Measurements from ENCODE around the gene USH2A.

The USH2A gene

DNA sequence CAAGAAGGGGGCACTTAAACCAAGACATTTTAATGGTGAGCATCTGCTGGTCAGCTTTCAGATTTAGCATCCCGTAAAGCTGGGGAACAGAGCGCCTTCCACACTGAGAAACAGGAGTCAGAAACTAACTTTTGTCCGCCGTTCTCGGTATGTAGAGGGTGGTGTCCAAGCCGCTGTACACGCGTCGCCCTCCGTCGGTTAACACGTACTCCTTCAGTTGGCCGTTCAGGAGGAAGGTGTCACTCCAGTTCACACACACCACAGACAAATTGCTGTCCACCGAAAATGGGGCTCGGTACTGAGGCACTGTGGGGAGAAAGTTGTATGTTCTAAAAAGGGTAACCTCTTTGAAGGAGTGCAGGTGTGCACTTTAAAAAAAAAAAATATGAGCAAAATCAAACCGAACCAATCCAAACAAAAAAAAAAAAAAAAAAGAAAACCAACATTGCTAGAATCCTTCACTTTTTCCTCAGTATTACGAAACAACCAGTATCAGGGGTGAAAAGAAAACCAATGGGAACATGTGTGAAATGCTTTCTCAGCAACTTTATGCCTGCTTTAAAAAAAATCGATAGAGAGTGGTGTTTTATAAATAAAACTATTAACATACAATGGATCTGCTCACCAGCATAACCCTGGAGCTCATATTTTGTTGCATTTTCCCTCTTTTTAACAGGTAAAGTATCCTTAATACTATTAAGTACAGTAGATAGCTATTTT is 782.7 kb downstream of the USH2A start:
- Mint-ChIP-seq H3K9me3 (no peaks in the 10 kb centered on the region), H3K4me3 (no peak overlapping the region), H3K27ac (no peak overlapping the region), H3K4me1 (ENCODE audit: low read depth) (no peaks in the 10 kb centered on the region), H3K27me3 (peaks cover 2% of the 10 kb centered on the region), H3K36me3 (ENCODE audit: low read depth) (no peaks in the 10 kb centered on the region)
- DNase-seq: no peak

DNA sequence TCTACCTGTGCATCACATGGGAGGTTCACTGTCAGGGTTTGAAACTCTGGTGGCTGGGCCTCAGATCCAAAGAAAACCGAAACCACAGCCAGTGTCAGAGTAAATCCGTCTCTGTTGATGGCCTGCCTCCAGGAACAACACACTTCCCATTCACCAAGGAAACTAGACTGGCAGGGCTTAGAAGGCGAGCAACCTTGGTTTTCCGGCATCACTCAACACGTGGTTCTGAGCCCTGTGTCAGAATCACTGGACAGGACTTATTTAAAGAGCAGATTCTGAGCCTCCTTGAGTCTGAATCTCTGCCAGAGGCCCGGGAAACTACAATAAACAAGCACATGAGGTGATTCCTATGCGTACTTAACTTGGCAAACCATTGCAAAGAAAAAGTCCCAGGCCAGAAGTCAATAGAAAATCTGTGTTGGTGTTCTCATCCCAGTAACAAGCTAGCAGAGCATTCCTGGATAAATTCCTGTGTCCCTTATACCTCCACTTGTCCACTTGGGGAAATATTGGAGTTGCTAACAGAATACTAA is 786.1 kb downstream of the USH2A start:
- no peaks in the 10 kb centered on the region for H3K9me3 Mint-ChIP-seq
- no peaks in the 10 kb centered on the region for H3K36me3 Mint-ChIP-seq (ENCODE audit: low read depth)
- no peak for DNase-seq
- H3K27me3 Mint-ChIP-seq: peaks cover 2% of the 10 kb centered on the region
- H3K4me3 Mint-ChIP-seq: no peak overlapping the region
- H3K27ac Mint-ChIP-seq: no peak overlapping the region
- H3K4me1 Mint-ChIP-seq (ENCODE audit: low read depth): no peaks in the 10 kb centered on the region

- Mint-ChIP-seq H3K36me3 (ENCODE audit: low read depth) (no peaks in the 10 kb centered on the region), H3K4me1 (ENCODE audit: low read depth) (no peaks in the 10 kb centered on the region), H3K27me3 (peaks cover 2% of the 10 kb centered on the region), H3K9me3 (no peaks in the 10 kb centered on the region), H3K27ac (no peak overlapping the region), H3K4me3 (no peak overlapping the region)
- no peak for DNase-seq
Observed at GRCh38 chr1:215636258-215636965, 786.8 kb downstream of the USH2A start.

- Mint-ChIP-seq H3K27ac (no peak overlapping the region), H3K4me1 (ENCODE audit: low read depth) (no peaks in the 10 kb centered on the region), H3K4me3 (no peak overlapping the region), H3K9me3 (no peaks in the 10 kb centered on the region), H3K27me3 (peaks cover 2% of the 10 kb centered on the region), H3K36me3 (ENCODE audit: low read depth) (no peaks in the 10 kb centered on the region)
- DNase-seq: no peak
Observed at GRCh38 chr1:215635827-215636226, 787.4 kb downstream of the USH2A start.

DNA sequence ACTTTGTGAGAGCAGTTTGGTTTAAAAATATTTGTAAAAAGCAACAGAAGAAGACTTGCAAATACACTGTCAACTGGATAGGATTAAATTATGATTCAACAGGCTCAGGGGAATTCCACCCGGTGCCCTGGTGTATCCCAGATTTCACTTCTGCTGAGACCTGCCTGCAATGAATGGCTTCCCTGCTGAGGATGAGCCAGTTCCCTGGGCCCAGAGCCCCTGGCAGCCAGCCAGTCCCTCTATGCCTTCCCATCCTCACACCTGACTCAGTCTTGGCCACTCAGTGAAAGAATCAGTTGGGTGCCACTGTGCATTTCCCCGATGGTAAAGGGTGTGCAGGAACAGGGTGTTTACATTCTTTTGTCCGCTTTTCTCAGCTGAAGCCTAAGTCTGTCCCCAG is 791.8 kb downstream of the USH2A start:
- Mint-ChIP-seq H3K9me3 (no peaks in the 10 kb centered on the region), H3K4me1 (ENCODE audit: low read depth) (no peaks in the 10 kb centered on the region), H3K4me3 (no peak overlapping the region), H3K27ac (no peak overlapping the region), H3K36me3 (ENCODE audit: low read depth) (no peaks in the 10 kb centered on the region), H3K27me3 (no peaks in the 10 kb centered on the region)
- DNase-seq: no peak

DNA sequence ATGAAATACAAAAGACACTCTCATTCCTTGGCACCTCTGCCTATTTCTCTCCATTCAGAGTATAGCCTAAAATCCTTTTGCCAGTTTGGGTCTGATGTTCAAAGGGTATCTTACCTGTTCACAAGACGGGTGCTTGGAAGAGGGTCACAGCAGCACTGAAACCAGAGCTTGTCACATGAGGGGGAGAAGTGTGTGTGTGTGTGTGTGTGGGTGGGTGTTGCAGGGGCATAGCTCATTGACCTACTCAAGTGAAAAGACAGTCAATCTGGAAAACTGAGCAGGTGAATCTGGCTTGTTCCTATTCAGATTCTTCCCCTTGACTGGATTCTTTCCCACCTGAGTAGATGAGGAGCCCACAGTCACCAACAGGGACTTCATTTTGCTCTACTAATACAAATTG is 792.2 kb downstream of the USH2A start:
- no peak overlapping the region for H3K4me3 Mint-ChIP-seq
- H3K9me3 Mint-ChIP-seq: no peaks in the 10 kb centered on the region
- no peak overlapping the region for H3K27ac Mint-ChIP-seq
- no peak for DNase-seq
- no peaks in the 10 kb centered on the region for H3K27me3 Mint-ChIP-seq
- no peaks in the 10 kb centered on the region for H3K36me3 Mint-ChIP-seq (ENCODE audit: low read depth)
- no peaks in the 10 kb centered on the region for H3K4me1 Mint-ChIP-seq (ENCODE audit: low read depth)

GRCh38 chr1:215625949-215626348 is 797.3 kb downstream of the USH2A start:
- Mint-ChIP-seq H3K27me3 (no peaks in the 10 kb centered on the region), H3K27ac (no peak overlapping the region), H3K4me3 (no peak overlapping the region), H3K4me1 (ENCODE audit: low read depth) (no peaks in the 10 kb centered on the region), H3K36me3 (ENCODE audit: low read depth) (no peaks in the 10 kb centered on the region), H3K9me3 (no peaks in the 10 kb centered on the region)
- no peak for DNase-seq

DNA sequence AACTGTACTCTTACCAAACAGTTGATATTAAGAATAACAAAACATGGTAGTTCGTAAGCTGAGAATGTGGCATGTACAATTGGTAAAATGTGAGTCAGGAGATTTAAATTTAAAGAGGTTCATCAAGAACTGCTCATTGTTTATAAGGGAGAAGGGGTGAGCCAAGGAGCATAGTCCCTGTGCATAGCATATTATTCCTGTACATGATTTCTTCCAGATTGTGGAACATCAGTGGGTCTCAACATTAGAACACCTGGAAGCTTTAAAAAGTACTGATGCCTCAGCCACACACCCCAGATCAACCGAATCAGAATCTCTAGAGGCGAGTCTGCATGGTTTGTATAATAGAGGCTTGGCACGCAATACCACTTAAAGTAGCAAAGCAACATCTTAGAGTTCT is 800.1 kb downstream of the USH2A start:
- Mint-ChIP-seq H3K4me3 (no peak overlapping the region), H3K9me3 (no peaks in the 10 kb centered on the region)

GRCh38 chr1:215617979-215618378 is 805.3 kb downstream of the USH2A start:
- DNase-seq: no peak
- Mint-ChIP-seq H3K9me3 (no peaks in the 10 kb centered on the region), H3K4me3 (no peak overlapping the region), H3K36me3 (ENCODE audit: low read depth) (peaks cover 9% of the 10 kb centered on the region), H3K27me3 (no peaks in the 10 kb centered on the region), H3K27ac (no peak overlapping the region), H3K4me1 (ENCODE audit: low read depth) (no peaks in the 10 kb centered on the region)

More for the DNA sequence above, 800.1 kb downstream of the USH2A start:
- H3K36me3 Mint-ChIP-seq (ENCODE audit: low read depth): peaks cover 3% of the 10 kb centered on the region
- H3K4me1 Mint-ChIP-seq (ENCODE audit: low read depth): no peaks in the 10 kb centered on the region
- no peaks in the 10 kb centered on the region for H3K27me3 Mint-ChIP-seq
- H3K27ac Mint-ChIP-seq: no peak overlapping the region
- no peak for DNase-seq

- no peak for DNase-seq
- peaks cover 11% of the 10 kb centered on the region for H3K36me3 Mint-ChIP-seq (ENCODE audit: low read depth)
- no peak overlapping the region for H3K27ac Mint-ChIP-seq
Observed at GRCh38 chr1:215612391-215612790, 810.9 kb downstream of the USH2A start.

GRCh38 chr1:215608646-215609045 is 814.6 kb downstream of the USH2A start:
- Mint-ChIP-seq H3K27ac (no peak overlapping the region), H3K4me3 (no peak overlapping the region), H3K36me3 (ENCODE audit: low read depth) (peaks cover 14% of the 10 kb centered on the region), H3K4me1 (ENCODE audit: low read depth) (no peaks in the 10 kb centered on the region), H3K9me3 (no peaks in the 10 kb centered on the region), H3K27me3 (no peaks in the 10 kb centered on the region)
- DNase-seq: no peak

More at GRCh38 chr1:215612391-215612790, 810.9 kb downstream of the USH2A start:
- Mint-ChIP-seq H3K27me3 (no peaks in the 10 kb centered on the region), H3K4me1 (ENCODE audit: low read depth) (no peaks in the 10 kb centered on the region), H3K4me3 (no peak overlapping the region), H3K9me3 (no peaks in the 10 kb centered on the region)

DNA sequence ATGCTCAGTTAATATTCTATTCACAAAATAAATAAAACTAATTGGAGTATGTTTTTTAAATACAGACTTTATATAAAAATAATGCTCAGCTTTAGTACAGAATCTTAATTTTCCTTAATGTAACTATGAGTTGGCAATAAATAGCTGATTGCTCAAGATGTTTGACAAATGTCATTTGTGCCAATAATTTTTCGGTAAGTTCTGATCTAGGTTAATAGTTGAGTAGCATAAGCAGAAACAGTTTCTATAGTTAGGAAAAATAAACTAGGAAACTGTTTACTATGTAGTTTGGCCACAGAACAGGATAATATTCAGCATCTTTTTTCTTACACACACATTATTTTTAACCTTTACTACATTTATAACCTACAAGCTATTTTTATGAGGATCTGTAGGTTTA is 815.8 kb downstream of the USH2A start:
- H3K36me3 Mint-ChIP-seq (ENCODE audit: low read depth): peaks cover 5% of the 10 kb centered on the region

GRCh38 chr1:215606564-215607168 is 816.6 kb downstream of the USH2A start:
- H3K4me1 Mint-ChIP-seq (ENCODE audit: low read depth): no peaks in the 10 kb centered on the region
- H3K4me3 Mint-ChIP-seq: no peak overlapping the region
- H3K36me3 Mint-ChIP-seq (ENCODE audit: low read depth): peaks cover 3% of the 10 kb centered on the region
- no peak overlapping the region for H3K27ac Mint-ChIP-seq
- H3K27me3 Mint-ChIP-seq: no peaks in the 10 kb centered on the region
- no peak for DNase-seq
- no peaks in the 10 kb centered on the region for H3K9me3 Mint-ChIP-seq

More for the DNA sequence above, 815.8 kb downstream of the USH2A start:
- Mint-ChIP-seq H3K9me3 (no peaks in the 10 kb centered on the region), H3K27ac (no peak overlapping the region), H3K27me3 (no peaks in the 10 kb centered on the region), H3K4me1 (ENCODE audit: low read depth) (no peaks in the 10 kb centered on the region), H3K4me3 (no peak overlapping the region)
- DNase-seq: no peak

GRCh38 chr1:215606036-215606435 is 817.2 kb downstream of the USH2A start:
- H3K27ac Mint-ChIP-seq: no peak overlapping the region
- no peak overlapping the region for H3K4me3 Mint-ChIP-seq
- H3K4me1 Mint-ChIP-seq (ENCODE audit: low read depth): no peaks in the 10 kb centered on the region
- H3K27me3 Mint-ChIP-seq: no peaks in the 10 kb centered on the region
- H3K9me3 Mint-ChIP-seq: no peaks in the 10 kb centered on the region
- DNase-seq: no peak
- H3K36me3 Mint-ChIP-seq (ENCODE audit: low read depth): peaks cover 3% of the 10 kb centered on the region
